CD4-positive, alpha-beta T cell treated with Interleukin-4 for 1 hour (primary cell): ENCODE data around the gene WFDC13.
"Not testable (repeated sequence)": the region's sequence is repeated elsewhere in the genome, so short reads cannot be mapped to it uniquely, and the experiment has no call there.

Experiments
- DNase-seq, 2 donors: peaks; one replicate each; pipeline ENCODE4 v3.0.0-alpha.2; 2020 to 2022

The WFDC13 gene, protein sequence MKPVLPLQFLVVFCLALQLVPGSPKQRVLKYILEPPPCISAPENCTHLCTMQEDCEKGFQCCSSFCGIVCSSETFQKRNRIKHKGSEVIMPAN

DNA sequence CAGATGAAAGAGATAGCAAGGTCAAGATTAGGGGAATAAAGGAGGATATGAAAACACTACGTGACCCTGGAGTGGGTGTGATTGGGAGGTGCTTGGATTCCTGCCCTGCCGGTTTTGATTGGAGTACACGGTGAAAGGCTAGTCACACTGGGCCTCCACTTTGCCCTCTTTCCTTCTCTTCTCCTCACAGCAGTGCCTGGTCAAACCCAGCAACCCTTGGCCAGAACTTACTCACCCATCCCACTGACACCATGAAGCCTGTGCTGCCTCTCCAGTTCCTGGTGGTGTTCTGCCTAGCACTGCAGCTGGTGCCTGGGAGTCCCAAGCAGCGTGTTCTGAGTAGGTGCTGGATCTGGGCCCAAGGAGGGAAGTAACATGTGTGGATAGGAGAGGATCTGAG is at the start of gene WFDC13:
Gene WFDC13, plus strand, starts transcription at position 166 of the 400 bp plus-strand sequence. Its CDS starts 86 bp downstream, at position 252.
- DNase-seq = no peak

DNA sequence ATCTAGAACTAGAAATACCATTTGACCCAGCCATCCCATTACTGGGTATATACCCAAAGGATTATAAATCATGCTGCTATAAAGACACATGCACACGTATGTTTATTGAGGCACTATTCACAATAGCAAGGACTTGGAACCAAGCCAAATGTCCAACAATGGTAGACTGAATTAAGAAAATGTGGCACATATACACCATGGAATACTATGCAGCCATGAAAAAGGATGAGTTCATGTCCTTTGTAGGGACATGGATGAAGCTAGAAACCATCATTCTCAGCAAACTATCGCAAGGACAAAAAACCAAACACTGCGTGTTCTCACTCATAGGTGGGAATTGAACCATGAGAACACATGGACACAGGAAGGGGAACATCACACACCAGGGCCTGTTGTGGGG is 44.8 kb upstream of the WFDC13 start:
- not testable (repeated sequence) for DNase-seq

DNA sequence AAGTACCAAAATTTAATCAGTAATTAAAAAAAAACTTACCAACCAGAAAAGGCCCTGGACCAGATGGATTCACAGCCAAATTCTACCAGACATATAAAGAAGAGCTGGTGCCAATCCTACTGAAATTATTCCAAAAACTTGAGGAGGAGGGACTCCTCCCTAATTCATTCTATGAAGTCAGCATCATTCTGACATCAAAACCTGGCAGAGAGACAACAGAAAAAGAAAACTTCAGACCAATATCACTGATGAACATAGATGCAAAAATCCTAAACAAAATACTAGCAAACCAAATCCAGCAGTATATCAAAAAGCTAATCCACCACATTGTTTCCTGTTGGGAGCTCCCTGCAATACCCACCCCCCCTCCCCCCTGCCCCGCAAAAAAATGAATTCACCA is 31.7 kb upstream of the WFDC13 start, which contains the start of gene WFDC11:
Gene WFDC11, minus strand, starts transcription at position 101 of the 400 bp plus-strand sequence. CDS start 19,639 bp downstream, outside the sequence.
- DNase-seq = no peak

DNA sequence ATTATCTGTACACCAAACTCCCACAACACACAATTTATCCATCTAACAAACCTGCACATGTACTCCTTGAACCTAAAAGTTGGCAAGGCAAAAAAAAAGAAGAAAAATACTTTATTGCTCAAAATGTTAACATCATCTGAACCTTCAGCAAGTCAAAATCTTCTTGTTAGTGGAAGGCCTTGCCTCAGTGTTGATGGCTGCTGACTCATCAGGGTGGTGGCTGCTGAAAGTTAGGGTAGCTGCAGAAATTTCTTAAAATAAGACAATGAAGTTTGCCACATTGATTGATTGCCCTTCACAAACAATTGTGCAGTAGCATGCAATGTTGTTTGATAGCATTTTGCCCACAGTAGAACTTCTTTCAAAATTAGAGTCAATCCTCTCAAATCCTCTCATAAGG is 29.1 kb upstream of the WFDC13 start:
- DNase-seq = no peak

DNA sequence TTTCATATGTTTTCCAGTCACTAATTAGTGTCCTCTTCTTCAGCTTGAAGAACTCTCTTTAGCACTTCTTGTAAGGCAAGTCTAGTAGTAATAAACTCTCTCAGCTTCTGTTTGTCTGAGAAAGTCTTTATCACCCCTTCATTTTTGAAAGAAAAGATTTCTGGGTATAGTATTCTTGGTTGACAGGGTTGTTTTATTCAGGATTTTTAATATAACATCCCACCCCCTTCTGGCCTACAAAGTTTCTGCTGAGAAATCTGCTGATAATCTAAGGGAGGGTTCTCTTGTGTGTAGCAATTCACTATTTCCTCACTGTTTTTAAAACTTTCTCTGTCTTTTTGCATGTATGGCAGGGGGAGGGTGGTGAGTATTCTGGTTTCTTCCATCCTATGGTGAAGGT is 22.2 kb upstream of the WFDC13 start:
- DNase-seq = no peak

DNA sequence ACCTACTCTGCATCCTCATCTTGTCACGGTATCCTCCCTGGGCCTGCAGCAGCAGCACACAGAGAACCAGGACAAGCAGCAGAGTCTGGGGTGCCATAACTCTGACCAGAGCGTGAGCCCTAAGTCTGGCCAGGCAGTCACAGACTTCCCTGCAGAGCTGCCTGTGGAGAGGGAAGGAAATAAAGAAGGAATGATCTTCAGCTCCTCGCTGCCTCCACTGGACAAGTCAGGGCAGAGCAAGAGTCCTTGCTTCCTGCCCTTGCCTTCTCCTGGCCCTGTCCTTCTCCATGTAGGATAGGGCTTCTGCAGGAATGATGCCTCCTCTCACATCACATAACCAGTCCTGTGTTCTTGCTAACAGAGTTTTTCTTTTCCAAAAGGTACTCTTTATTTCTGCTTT is 15.9 kb upstream of the WFDC13 start:
- DNase-seq = no peak

DNA sequence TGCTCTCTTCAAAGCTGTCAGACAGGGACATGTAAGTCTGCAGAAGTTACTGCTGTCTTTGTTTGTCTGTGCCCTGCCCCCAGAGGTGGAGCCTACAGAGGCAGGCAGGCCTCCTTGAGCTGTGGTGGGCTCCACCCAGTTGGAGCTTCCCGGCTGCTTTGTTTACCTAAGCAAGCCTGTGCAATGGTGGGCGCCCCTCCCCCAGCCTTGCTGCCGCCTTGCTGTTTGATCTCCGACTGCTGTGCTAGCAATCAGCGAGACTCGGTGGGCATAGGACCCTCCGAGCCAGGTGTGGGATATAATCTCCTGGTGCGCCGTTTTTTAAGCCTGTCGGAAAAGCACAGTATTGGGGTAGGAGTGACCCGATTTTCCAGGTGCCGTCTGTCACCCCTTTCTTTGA is 8.5 kb upstream of the WFDC13 start:
- not testable (repeated sequence) for DNase-seq

DNA sequence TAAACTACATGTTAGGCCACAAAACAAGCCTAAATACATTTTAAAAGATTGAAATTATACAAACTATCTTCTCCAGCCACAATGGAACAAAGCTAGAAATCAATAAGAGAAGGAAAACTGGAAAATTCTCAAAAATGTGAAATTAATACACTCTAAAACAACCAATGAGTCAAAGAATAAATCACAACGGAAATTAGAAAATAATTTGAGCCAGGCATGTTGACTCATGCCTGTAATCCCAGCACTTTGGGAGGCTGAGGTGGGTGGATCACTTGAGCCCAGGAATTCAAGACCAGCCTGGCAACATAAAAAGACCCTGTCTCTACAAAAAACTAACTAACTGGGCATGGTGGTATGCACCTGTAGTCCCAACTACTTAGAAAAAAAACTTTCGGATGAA is 6.3 kb upstream of the WFDC13 start:
- DNase-seq = no peak

DNA sequence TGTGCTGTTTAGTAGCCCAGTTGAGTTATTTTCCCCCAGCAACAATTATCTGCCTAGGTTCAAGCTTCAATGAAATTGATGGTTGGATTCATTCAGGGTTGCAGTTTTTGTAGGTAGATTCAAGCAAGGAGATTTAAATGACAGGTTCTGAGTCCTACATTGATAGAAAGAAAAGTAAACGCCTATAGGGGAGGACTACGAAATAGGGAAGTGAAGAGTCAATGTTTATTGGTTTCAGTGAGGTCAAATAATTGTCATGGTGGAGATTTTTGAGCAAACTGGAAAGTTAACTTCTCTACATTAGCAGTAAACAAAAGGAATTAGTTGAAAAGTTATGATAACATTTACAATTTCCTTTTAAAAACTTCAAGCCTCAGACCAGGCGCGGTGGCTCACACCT is 734 bp upstream of the WFDC13 start:
- DNase-seq = no peak

DNA sequence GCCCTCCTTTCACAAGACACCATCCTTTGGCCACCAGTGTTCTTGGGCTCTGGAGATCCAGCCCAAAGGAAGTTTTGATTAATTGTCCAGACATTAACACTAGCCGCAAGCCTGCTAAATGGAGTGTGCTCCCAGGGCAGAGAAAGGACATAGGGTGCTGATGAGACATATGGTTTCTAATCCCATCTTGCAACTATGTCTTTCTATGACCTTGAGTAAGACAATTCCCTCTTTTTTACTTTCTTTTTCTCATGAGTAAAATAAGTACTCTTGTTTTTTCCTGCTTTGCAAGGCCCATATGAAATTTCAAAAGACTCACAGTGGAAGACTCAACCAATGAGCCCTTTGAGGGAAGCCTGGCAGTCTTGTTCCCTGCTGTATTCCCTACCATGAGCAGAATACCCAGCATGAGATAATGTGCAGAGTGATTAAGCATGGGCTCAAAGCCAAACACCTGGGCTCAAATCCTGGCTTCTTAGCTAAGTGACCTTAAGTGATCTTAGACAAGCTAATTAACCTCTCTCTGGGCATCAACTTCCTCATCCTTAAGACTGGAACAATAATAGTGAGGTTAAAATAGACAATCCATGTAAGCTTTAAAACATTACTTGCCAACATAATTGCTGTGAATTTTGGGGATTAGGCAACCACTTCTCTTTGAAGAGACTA is 3.3 kb downstream of the WFDC13 start, which contains the start of gene WFDC10B:
Gene WFDC10B, minus strand, starts transcription at position 51 of the 669 bp plus-strand sequence. CDS start 19,027 bp downstream, outside the sequence.
- no peak for DNase-seq

DNA sequence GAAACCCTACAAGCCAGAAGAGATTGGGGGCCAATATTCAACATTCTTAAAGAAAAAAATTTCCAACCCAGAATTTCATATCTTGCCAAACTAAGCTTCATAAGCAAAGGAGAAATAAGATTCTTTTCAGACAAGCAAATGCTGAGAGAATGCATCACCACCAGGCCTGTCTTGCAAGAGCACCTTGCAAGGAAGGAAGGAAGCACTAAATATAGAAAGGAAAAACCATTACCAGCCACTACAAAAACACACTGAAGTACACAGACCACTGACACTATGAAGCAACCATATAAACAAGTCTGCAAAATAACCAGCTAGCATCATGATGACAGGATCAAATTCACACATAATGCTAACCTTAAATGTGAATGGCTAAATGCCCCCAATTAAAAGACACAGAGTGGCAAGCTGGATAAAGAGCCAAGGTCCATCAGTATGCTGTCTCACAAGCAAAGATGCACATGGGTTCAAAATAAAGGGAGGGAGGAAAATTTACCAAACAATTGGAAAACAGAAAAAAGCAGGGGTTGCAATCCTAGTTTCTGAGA is 14.4 kb downstream of the WFDC13 start:
- not testable (repeated sequence) for DNase-seq

DNA sequence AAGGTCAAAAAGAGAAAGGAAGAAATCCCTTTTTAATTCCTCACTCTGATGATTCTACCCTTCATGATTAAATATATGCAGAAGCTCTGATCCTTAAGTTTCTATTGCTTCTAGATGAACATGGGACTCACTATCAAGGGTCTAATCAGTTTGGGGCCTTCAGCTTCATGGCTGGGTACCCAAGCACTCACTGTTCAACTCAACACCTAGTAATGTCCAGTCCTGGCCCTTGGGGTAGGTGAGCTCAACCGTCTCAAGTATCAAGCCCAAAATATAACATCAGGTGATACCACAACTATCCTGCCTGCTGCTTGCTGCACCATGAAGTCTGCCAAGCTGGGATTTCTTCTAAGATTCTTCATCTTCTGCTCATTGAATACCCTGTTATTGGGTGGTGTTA is 20.2 kb downstream of the WFDC13 start, which contains the start of gene SPINT4:
Gene SPINT4, plus strand, starts transcription at position 301 of the 400 bp plus-strand sequence. Its CDS starts 21 bp downstream, at position 322.
- no peak for DNase-seq

DNA sequence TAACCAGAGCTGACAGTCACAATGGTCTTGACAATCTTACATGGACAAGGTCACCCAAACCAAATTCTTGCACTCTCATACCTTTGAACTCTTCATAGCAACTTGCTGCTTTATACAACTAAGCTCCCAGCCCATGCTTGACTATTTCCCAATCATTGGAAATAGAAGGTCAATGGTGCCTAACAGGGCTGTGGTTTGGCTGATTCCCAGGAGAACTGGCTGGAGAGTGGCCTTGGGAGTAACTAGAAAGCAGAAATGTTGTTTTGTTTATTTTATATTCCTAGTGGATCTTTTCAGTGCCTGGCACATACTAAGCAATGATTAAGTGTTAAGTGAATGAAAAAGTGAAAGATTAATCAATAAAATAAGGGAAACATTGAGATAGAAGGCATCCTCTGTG is 23.3 kb downstream of the WFDC13 start:
- DNase-seq = no peak

DNA sequence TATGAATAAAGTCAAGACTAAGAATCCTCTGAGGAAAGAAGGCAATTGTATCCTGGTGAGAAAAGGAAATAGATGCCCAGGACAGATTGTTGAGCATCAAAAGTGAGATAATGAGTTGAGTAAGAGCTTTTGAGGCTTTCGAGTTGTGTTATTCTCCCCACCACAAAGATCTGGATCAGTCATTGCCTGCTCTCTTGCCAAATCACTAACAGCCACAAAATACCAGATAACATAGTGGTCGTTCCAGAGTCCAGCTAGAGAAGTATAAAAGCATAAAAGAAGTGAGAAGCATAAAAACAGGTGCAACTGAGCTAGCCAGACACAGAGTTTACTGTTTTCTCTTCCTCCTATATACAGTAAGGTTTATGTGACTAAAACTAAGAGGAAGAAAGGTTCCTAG is 25.2 kb downstream of the WFDC13 start:
- DNase-seq = no peak

DNA sequence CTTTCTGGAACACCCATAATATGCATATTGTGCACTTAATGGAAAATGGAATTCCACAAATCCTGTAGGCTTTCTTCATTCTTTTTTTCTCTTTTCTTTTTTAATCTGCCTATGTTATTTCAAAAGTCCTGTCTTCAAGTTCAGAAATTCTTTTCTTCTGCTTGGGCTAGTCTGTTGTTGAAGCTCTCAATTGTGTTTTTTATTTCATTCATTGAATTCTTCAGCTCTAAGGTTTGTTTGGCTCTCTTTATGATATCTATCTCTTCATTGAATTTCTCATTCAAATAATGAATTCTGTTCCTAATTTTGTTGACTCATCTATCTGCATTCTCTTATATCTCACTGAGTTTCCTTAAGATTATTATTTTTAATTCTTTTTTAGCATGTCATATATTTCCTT is 30.4 kb downstream of the WFDC13 start:
- DNase-seq = no peak

DNA sequence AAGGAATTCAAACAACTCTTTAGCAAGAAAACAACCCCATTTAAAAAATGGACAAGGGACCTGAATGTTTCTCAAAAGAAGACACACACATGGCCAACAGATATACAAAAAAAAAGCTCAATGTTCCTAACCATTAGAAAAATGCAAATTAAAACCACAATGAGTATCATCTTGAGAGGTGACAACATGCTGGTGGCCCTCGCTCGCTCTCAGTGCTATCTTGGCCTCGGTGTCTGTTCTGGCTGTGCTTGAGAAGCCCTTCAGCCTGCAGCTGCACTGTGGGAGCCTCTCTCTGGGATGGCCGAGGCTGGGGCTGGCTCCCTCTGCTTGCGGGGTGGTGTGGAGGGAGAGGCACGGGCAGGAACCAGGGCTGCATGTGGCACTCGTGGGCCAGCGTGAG is 33.7 kb downstream of the WFDC13 start:
- no peak for DNase-seq

DNA sequence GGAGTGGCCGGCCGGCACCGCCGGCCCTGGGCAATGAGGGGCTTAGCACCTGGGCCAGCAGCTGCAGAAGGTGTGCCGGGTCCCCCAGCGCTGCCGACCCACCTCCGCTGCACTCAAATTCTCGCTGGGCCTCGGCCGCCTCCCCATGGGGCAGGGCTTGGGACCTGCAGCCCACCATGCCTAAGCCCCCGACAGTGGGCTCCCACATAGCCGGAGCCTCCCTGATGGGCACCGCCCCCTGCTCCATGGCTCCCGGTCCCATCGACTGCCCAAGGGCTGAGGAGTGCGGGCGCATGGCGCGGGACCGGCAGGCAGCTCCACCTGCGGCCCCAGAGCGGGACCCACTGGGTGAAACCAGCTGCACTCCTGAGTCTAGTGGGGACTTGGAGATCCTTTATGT is 34.1 kb downstream of the WFDC13 start:
- DNase-seq = no peak

DNA sequence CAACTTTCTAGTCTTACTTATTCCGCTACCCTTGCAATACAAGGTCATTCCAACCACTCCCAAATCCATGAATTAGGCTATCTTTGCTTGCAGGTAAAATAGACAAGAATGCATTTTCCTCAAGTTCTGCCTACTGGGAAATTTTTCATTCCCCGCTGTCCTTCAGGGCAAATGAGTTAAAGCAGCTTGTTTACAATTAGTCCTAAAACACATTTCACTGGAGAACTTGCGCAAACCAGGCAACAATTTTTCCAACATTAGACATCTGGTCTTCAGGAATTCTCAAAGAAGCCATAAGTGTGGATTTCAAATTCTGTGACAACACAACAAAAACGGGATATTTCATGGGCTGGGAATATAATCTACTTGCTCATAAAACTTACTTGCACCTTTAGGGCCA is 40.8 kb downstream of the WFDC13 start:
- no peak for DNase-seq

DNA sequence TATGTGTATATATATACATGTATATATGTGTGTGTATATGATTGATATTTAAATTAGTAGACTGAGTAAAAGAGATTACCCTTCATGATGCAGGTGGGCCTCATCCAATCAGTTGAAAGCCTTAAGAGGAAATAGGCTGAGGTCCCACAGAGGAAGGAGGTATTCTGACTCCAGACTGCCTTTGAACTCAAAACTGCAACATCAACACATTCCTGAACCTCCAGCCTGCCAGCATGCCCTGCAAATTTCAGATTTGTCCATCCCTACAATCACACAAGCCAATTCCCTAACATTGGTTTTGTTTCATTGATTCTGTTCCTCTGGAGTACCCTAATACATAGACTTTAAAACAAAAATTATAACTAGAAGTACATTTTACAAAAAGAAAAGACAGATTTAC is 43.2 kb downstream of the WFDC13 start:
- no peak for DNase-seq

DNA sequence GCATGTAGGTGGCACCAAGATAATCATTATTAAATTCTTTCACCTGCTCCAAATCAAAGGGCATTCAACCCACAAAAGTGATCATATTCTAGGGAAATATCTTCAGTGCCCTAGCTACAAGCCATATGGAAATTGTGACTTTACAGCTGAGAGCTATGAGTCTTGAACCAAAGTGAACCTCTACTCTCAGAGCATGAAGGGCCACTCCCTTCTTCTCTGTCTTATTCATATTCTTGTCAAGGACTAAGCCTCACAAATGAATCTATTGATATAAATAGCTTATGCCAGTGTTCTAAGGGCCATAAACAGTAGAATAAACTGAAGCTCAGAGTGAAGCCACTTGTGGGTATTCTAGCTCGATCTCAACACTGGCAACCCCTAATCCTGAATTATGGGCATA is 49.9 kb downstream of the WFDC13 start:
- no peak for DNase-seq

DNA sequence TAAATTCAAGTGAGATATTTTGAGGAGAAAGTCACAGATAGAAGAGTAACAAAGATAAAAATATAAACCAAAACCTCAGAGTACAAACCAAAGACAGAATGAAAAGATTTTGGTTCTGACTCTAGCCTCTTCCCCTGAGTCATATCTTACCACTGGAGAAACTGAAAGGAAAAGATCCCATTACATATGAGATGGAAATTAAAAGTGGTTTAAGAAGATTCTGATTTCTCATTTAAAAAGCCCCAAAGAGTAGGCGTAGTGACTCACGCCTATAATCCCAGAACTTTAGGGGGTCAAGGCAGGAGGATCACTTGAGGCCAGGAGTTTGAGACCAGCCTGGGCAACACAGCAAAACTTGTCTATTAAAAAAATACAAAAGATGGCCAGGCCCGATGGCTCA is 50.9 kb downstream of the WFDC13 start:
- no peak for DNase-seq

DNA sequence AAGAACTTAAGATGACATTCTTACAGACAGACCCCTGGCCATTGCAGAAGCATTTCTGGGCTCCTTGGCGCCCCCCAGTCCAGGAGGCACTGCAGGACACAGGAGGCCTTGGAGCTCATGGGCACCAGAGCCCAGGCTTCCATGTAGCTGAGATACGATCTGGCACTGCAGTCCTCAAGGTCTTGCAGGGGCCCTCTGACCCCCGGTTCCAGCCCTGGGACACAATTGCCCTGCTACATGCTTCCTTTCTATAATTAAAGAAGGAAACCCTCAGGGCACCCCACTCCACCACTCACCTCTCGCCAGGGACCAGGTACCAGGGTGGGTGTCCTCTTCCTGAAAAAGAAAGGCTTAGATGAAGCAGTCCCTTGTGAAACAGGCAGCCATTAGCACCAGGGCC is 56.3 kb downstream of the WFDC13 start:
- no peak for DNase-seq
